NT2/D1 (cell line): ENCODE data around the gene P2RY6.

Experiments
- SUZ12 ChIP-seq: IDR thresholded peaks from 2 replicates; pipeline ENCODE4 v1.6.1; 2011; ENCODE audit not compliant: insufficient read length, insufficient read depth; ENCODE audit errors: extremely low read depth
- YY1 ChIP-seq: IDR thresholded peaks from 2 replicates; pipeline ENCODE4 v1.6.1; 2011; ENCODE audit not compliant: insufficient read length, insufficient read depth
- ZNF274 ChIP-seq: IDR thresholded peaks from 2 replicates; pipeline ENCODE4 v1.6.1; 2011; ENCODE audit warnings: mild to moderate bottlenecking, low read depth, low read length

DNA sequence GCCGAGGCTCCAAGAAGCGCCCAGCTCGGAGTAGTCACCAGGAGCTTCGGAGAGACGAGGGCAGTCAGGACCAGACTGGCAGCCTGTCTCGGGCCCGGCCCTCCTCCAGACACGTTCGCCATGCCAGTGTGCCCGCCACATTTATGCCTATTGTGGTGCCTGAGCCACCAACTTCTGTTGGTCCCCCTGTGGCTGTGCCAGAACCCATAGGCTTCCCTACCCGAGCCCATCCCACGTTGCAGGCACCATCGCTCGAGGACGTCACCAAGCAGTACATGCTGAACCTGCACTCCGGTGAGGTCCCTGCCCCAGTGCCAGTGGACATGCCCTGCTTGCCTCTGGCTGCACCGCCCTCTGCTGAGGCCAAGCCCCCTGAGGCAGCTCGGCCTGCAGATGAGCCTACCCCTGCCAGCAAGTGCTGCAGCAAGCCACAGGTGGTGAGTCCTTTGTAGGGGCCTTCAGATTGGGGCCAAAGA is 39.3 kb downstream of the P2RY6 start:
- TF ChIP-seq YY1 (no peak), ZNF274 (no peak), SUZ12 (no peak)
